Lung (tissue), 12 donors: Measurements from ENCODE around the gene NACA. TPM values are rescaled to one million over a fixed set of nuclear protein-coding genes. Genes with fewer than 3 reads are reported as not detected.

Source experiments
- ATAC-seq: fragments of 200-7000 bp; cut with Tn5 transposase; one replicate; pipeline ENCODE4 v1.9.1; 2020; ENCODE audit warnings: moderate number of reproducible peaks; ENCODE audit not compliant: insufficient read depth, low FRiP score
- DNase-seq, 3 donors: peaks; one replicate each; pipeline ENCODE4 v3.0.0-alpha.2; 2013 to 2017
- H3K27ac ChIP-seq, 2 donors: one replicate each; pipeline ENCODE4 v1.5.1; 2013; ENCODE audit warnings: mild to moderate bottlenecking in 2 of 2, moderate library complexity in 2 of 2, control low read depth in 1 of 2, inconsistent platforms in 1 of 2, low read depth in 1 of 2, low read length in 1 of 2
- H3K27me3 ChIP-seq, 3 donors: one replicate each; pipeline ENCODE4 v1.5.1; 2013; ENCODE audit warnings: low read length in 2 of 3; ENCODE audit not compliant: control insufficient read depth in 3 of 3, insufficient read depth in 3 of 3
- H3K36me3 ChIP-seq, 4 donors: one replicate each; pipeline ENCODE4 v1.5.1; 2013; ENCODE audit warnings: low read length in 4 of 4, mild to moderate bottlenecking in 1 of 4, moderate library complexity in 1 of 4; ENCODE audit not compliant: control insufficient read depth in 4 of 4, insufficient read depth in 4 of 4
- H3K4me1 ChIP-seq, 5 donors: one replicate each; pipeline ENCODE4 v1.5.1; 2013; ENCODE audit warnings: low read length in 5 of 5, mild to moderate bottlenecking in 2 of 5, moderate library complexity in 1 of 5; ENCODE audit not compliant: control insufficient read depth in 5 of 5, insufficient read depth in 5 of 5
- H3K4me3 ChIP-seq: one replicate; pipeline ENCODE4 v1.5.1; 2013; ENCODE audit warnings: mild to moderate bottlenecking, control low read depth, moderate library complexity
- H3K9ac ChIP-seq, 2 donors: one replicate each; pipeline ENCODE4 v1.5.1; 2013; ENCODE audit warnings: low read length in 2 of 2, control low read depth in 1 of 2; ENCODE audit not compliant: insufficient read depth in 1 of 2
- H3K9me3 ChIP-seq, 4 donors: one replicate each; pipeline ENCODE4 v1.5.1; 2013; ENCODE audit warnings: low read length in 3 of 4, mild to moderate bottlenecking in 1 of 4, moderate library complexity in 1 of 4; ENCODE audit not compliant: control insufficient read depth in 4 of 4, insufficient read depth in 3 of 4
- CTCF ChIP-seq: IDR thresholded peaks from 2 replicates; pipeline ENCODE4 v1.5.1; 2012; ENCODE audit warnings: mild to moderate bottlenecking; ENCODE audit errors: control extremely low read depth, extremely low read depth
- WGBS, 2 donors: extraction: QIAGEN DNeasy Blood & Tissue Kit; methylation state at CpG; one replicate each; pipeline ENCODE4 v1.1.7; 2013; 5-methylcytosine and 5-hydroxymethylcytosine counted together
- polyA plus RNA-seq, 2 donors: library from polyadenylated mRNA; stranded (reverse); fragments of 200-250 nt; gene quantifications; one replicate each; pipeline ENCODE4 v1.2.1, GENCODE V29; 2013
- total RNA-seq, 2 donors: library from RNA; depleted of rRNA in 1 of 2; stranded (reverse); fragments of >200 nt in 1 of 2; gene quantifications; one replicate each; pipeline ENCODE4 v1.2.1, GENCODE V29; 2014 to 2021
- donor health status: control.
- donor health status: control.
- donor health status: Bipolar disorder and iron deficiency.
- donor health status: healthy.
- donor health status: DM: yes; HTN: yes; CAD: no.

The NACA gene
- total and polyA plus RNA-seq, 4 donors: 488 to 1,734 (median 1,161) TPM

GRCh38 chr12:56723889-56724700, 1.0 kb downstream of the NACA start:
- peaks cover 15 to 43% (median 31%) of the 10 kb centered on the region in 5 donors for H3K4me1 ChIP-seq
- ATAC-seq (no peak), DNase-seq (peak in 2 of 3 donors; percentile 46 to 74)
- peak overlapping the region; percentile 88 to 90 for H3K27ac ChIP-seq
- peaks cover 10 to 30% (median 25%) of the 10 kb centered on the region in 4 donors for H3K36me3 ChIP-seq
- no peaks in the 10 kb centered on the region for H3K27me3 ChIP-seq
- H3K9ac ChIP-seq: peak overlapping the region; percentile 95 to 99
- WGBS, 2 donors: 2 to 3% methylated on average over 14 of the region's 14 CpGs
- no peak for TF ChIP-seq CTCF
- H3K9me3 ChIP-seq: no peaks in the 10 kb centered on the region
- peak overlapping the region; percentile 92 for H3K4me3 ChIP-seq

- Histone ChIP-seq H3K4me1 (peaks cover 22 to 49% (median 35%) of the 10 kb centered on the region in 5 donors), H3K9me3 (no peaks in the 10 kb centered on the region), H3K27me3 (no peaks in the 10 kb centered on the region), H3K4me3 (no peak overlapping the region), H3K27ac (no peak overlapping the region), H3K9ac (peak overlapping the region; percentile 95 to 99), H3K36me3 (peaks cover 15 to 35% (median 29%) of the 10 kb centered on the region in 4 donors)
- no peak for DNase-seq
- WGBS, 2 donors: 46 to 51% methylated on average over 3 of the region's 3 CpGs
- no peak for TF ChIP-seq CTCF
- no peak for ATAC-seq
These were observed 1.7 kb downstream of the NACA start for GRCh38 chr12:56723352-56723751.

- Histone ChIP-seq H3K4me1 (peaks cover 24 to 49% (median 35%) of the 10 kb centered on the region in 5 donors), H3K27me3 (no peaks in the 10 kb centered on the region), H3K27ac (no peak overlapping the region), H3K4me3 (no peak overlapping the region), H3K9ac (no peak overlapping the region), H3K9me3 (no peaks in the 10 kb centered on the region), H3K36me3 (peaks cover 15 to 35% (median 29%) of the 10 kb centered on the region in 4 donors)
- no peak for TF ChIP-seq CTCF
- ATAC-seq (no peak), DNase-seq (no peak)
- WGBS, 2 donors: 43 to 82% methylated on average over 4 of the region's 4 CpGs
These were observed 2.3 kb downstream of the NACA start for GRCh38 chr12:56722832-56723231.
